Sigmoid colon (tissue), 4 donors: ENCODE measurements around the gene TMEM132D.

ENCODE experiments used
- POLR2AphosphoS5 ChIP-seq, 4 donors: sonication (generic); formaldehyde crosslinking; IDR thresholded peaks; one replicate each; pipeline ENCODE4 v1.6.1; 2017; ENCODE audit warnings: antibody characterized with exemption in 4 of 4
- TF ChIP-seq, protein P1 (sequence below), 4 experiments: fragments of 450-650 bp in 3 of 4; fragments of 200-600 bp in 1 of 4; IDR thresholded peaks; one replicate each; pipeline ENCODE4 v1.5.1; 2016 to 2019; ENCODE audit warnings: antibody characterized with exemption in 4 of 4, mild to moderate bottlenecking in 3 of 4, moderate library complexity in 2 of 4

DNA sequence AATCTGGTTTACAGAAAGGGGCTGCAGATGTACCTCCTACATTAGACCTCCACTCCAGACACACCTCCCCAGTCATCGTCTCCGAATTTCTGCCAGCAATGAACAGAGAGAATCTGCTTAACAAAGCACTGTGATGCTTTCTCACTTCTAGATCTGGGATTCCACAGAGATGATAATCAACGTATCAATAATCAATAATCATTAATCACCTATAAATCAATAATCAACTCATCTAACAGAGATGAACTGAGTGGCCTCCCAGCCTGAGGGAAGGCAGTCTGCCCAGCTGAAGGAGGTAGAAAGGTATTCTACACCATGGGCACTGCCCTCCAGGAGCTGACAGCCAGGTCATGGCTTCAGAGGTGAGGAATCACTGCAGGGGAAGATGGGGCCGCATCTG, 183.2 kb downstream of the TMEM132D start:
- TF ChIP-seq, protein P1, sequence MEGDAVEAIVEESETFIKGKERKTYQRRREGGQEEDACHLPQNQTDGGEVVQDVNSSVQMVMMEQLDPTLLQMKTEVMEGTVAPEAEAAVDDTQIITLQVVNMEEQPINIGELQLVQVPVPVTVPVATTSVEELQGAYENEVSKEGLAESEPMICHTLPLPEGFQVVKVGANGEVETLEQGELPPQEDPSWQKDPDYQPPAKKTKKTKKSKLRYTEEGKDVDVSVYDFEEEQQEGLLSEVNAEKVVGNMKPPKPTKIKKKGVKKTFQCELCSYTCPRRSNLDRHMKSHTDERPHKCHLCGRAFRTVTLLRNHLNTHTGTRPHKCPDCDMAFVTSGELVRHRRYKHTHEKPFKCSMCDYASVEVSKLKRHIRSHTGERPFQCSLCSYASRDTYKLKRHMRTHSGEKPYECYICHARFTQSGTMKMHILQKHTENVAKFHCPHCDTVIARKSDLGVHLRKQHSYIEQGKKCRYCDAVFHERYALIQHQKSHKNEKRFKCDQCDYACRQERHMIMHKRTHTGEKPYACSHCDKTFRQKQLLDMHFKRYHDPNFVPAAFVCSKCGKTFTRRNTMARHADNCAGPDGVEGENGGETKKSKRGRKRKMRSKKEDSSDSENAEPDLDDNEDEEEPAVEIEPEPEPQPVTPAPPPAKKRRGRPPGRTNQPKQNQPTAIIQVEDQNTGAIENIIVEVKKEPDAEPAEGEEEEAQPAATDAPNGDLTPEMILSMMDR (IDR thresholded peaks at IDR 0.05) = no peak
- TF ChIP-seq POLR2AphosphoS5 (IDR thresholded peaks at IDR 0.05) = no peak
